NCI-H446 treated with DMSO at 0.1 percent for 48 hours (cell line): ENCODE results near the gene HMCN1.
A peak's percentile ranks its signal among the peaks of the same experiment; 100 is the strongest.
"Not testable (repeated sequence)": the region's sequence is repeated elsewhere in the genome, so short reads cannot be mapped to it uniquely, and the experiment has no call there.

Experiments used
- DNase-seq: peaks from one replicate; lab custom pipeline; 2025; lab: John Stamatoyannopoulos, UW

The HMCN1 gene

GRCh38 chr1:185853739-185854138, 119.5 kb downstream of the HMCN1 start:
- no peak for DNase-seq

GRCh38 chr1:185856482-185856881, 122.3 kb downstream of the HMCN1 start:
- no peak for DNase-seq

- DNase-seq: no peak
Measured at GRCh38 chr1:185857442-185857841, 123.3 kb downstream of the HMCN1 start.

- DNase-seq: no peak
Measured at GRCh38 chr1:185860311-185860710, 126.1 kb downstream of the HMCN1 start.

- no peak for DNase-seq
Measured at GRCh38 chr1:185860859-185861258, 126.7 kb downstream of the HMCN1 start.

- no peak for DNase-seq
Measured at GRCh38 chr1:185861630-185862029, 127.4 kb downstream of the HMCN1 start.

GRCh38 chr1:185862235-185862634, 128.0 kb downstream of the HMCN1 start:
- DNase-seq: no peak

GRCh38 chr1:185864331-185864730, 130.1 kb downstream of the HMCN1 start:
- DNase-seq: no peak

- DNase-seq: no peak
Measured at GRCh38 chr1:185864889-185865517, 130.8 kb downstream of the HMCN1 start.

- no peak for DNase-seq
Measured at GRCh38 chr1:185869590-185869989, 135.4 kb downstream of the HMCN1 start.

- DNase-seq: no peak
Measured at GRCh38 chr1:185871627-185872150, 137.5 kb downstream of the HMCN1 start.

- DNase-seq: no peak
Measured at GRCh38 chr1:185874246-185874645, 140.1 kb downstream of the HMCN1 start.

- no peak for DNase-seq
Measured at GRCh38 chr1:185880330-185880729, 146.1 kb downstream of the HMCN1 start.

GRCh38 chr1:185880779-185881333, 146.7 kb downstream of the HMCN1 start:
- DNase-seq: peak; percentile 93

- DNase-seq: no peak
Measured at GRCh38 chr1:185886046-185886445, 151.9 kb downstream of the HMCN1 start.

- DNase-seq: no peak
Measured at GRCh38 chr1:185886671-185887070, 152.5 kb downstream of the HMCN1 start.

- not testable (repeated sequence) for DNase-seq
Measured at GRCh38 chr1:185892831-185893403, 158.7 kb downstream of the HMCN1 start.

GRCh38 chr1:185894791-185895190, 160.6 kb downstream of the HMCN1 start:
- DNase-seq: no peak

GRCh38 chr1:185895208-185895900, 161.2 kb downstream of the HMCN1 start:
- DNase-seq: no peak

GRCh38 chr1:185896863-185897262, 162.7 kb downstream of the HMCN1 start:
- DNase-seq: no peak

GRCh38 chr1:185906186-185906585, 172.0 kb downstream of the HMCN1 start:
- no peak for DNase-seq

GRCh38 chr1:185907246-185907645, 173.1 kb downstream of the HMCN1 start:
- no peak for DNase-seq

GRCh38 chr1:185911978-185912377, 177.8 kb downstream of the HMCN1 start:
- no peak for DNase-seq
